Upper lobe of left lung (tissue), 6 donors: Measurements from ENCODE around the gene SCAMP5. TPM values are rescaled to one million over a fixed set of nuclear protein-coding genes. Genes with fewer than 3 reads are reported as not detected.

ENCODE experiments used
- ATAC-seq, 2 donors: fragments of 200-7000 bp; cut with Tn5 transposase; one replicate each; pipeline ENCODE4 v1.9.1; 2022; ENCODE audit warnings: mild to moderate bottlenecking in 2 of 2, moderate library complexity in 2 of 2; ENCODE audit not compliant: low FRiP score in 2 of 2
- DNase-seq, 2 donors: peaks; one replicate each; pipeline ENCODE4 v3.0.0-alpha.2; 2019 to 2020
- H3K27ac ChIP-seq, 4 donors: fragments of 200-600 bp; sonication (generic); one replicate each; pipeline ENCODE4 v1.5.1; 2016 to 2019
- H3K27me3 ChIP-seq, 4 donors: fragments of 200-600 bp; sonication (generic); one replicate each; pipeline ENCODE4 v1.5.1; 2017 to 2019
- H3K36me3 ChIP-seq, 4 donors: fragments of 200-600 bp; sonication (generic); one replicate each; pipeline ENCODE4 v1.5.1; 2016 to 2019
- H3K4me1 ChIP-seq, 4 donors: fragments of 200-600 bp; sonication (generic); one replicate each; pipeline ENCODE4 v1.5.1; 2018 to 2019
- H3K4me3 ChIP-seq, 4 donors: fragments of 200-600 bp; sonication (generic); one replicate each; pipeline ENCODE4 v1.5.1; 2017 to 2019; ENCODE audit warnings: mild to moderate bottlenecking in 2 of 4, moderate library complexity in 1 of 4
- H3K9me3 ChIP-seq, 4 donors: fragments of 200-600 bp; sonication (generic); one replicate each; pipeline ENCODE4 v1.5.1; 2018 to 2019
- EP300 ChIP-seq, 4 donors: sonication (generic); formaldehyde crosslinking; IDR thresholded peaks; one replicate each; pipeline ENCODE4 v1.5.1; 2017; ENCODE audit warnings: antibody characterized with exemption in 4 of 4, control low read depth in 2 of 4
- POLR2A ChIP-seq, 4 donors: fragments of 450-650 bp; IDR thresholded peaks; one replicate each; pipeline ENCODE4 v1.5.1; 2016 to 2017; ENCODE audit warnings: antibody characterized with exemption in 4 of 4, mild to moderate bottlenecking in 2 of 4
- POLR2AphosphoS5 ChIP-seq, 2 donors: sonication (generic); formaldehyde crosslinking; IDR thresholded peaks; one replicate each; pipeline ENCODE4 v1.5.1; 2017; ENCODE audit warnings: antibody characterized with exemption in 2 of 2
- WGBS, 2 donors: methylation state at CpG; one replicate each; pipeline ENCODE4 v1.1.5; 2017 to 2018; 5-methylcytosine and 5-hydroxymethylcytosine counted together
- total RNA-seq, 6 donors: library from RNA; depleted of rRNA in 4 of 6; stranded (reverse); fragments of >200 nt in 4 of 6; gene quantifications; one replicate each; pipeline versions ENCODE4 v1.1.0 to v1.2.1, GENCODE V29; 2016 to 2021
- TF ChIP-seq, protein P1 (sequence below), 6 experiments: fragments of 450-650 bp in 4 of 6; fragments of 200-600 bp in 2 of 6; sonication (generic) in 2 of 6; IDR thresholded peaks; one replicate each; pipeline ENCODE4 v1.5.1; 2016 to 2019; ENCODE audit warnings: antibody characterized with exemption in 6 of 6
- donor health status: DM: no; HTN: no; CAD: no; lungs with moderate emphysema.
- donor health status: DM: no; HTN: yes; CAD: no; lungs with severe emphysema.

SCAMP5 gene
- total RNA-seq, 6 donors from 2014 or later: 1.0 to 12.3 (median 3.0) TPM

DNA sequence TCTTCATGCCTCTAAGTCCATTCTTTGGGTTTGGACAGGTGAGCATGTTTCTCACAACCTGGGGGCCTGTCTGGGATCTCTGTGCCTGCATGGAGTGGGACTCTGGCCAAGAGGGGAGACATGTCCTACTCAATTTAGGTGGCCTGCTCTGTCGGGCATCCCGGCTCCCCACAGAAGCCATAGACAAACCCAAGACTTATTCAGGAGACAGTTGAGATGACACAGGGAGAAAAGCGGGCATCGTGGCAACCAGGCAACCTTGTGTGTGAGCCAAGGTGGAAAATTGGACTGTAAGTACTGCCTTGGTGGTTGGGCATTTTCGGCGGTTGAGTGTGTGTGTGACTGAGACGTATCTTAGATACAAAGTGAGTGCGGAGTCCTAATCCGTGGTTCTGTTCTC, 68.5 kb downstream of the SCAMP5 start:
- Histone ChIP-seq H3K27me3 (no peaks in the 10 kb centered on the region), H3K36me3 (no peaks in the 10 kb centered on the region), H3K27ac (no peak overlapping the region), H3K4me1 (peaks cover 7 to 18% (median 9%) of the 10 kb centered on the region in 4 donors), H3K4me3 (no peak overlapping the region), H3K9me3 (no peaks in the 10 kb centered on the region)
- TF ChIP-seq EP300 (IDR thresholded peaks at IDR 0.05): no peak
- TF ChIP-seq, protein P1, sequence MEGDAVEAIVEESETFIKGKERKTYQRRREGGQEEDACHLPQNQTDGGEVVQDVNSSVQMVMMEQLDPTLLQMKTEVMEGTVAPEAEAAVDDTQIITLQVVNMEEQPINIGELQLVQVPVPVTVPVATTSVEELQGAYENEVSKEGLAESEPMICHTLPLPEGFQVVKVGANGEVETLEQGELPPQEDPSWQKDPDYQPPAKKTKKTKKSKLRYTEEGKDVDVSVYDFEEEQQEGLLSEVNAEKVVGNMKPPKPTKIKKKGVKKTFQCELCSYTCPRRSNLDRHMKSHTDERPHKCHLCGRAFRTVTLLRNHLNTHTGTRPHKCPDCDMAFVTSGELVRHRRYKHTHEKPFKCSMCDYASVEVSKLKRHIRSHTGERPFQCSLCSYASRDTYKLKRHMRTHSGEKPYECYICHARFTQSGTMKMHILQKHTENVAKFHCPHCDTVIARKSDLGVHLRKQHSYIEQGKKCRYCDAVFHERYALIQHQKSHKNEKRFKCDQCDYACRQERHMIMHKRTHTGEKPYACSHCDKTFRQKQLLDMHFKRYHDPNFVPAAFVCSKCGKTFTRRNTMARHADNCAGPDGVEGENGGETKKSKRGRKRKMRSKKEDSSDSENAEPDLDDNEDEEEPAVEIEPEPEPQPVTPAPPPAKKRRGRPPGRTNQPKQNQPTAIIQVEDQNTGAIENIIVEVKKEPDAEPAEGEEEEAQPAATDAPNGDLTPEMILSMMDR (IDR thresholded peaks at IDR 0.05): no peak
- no peak for TF ChIP-seq POLR2A (IDR thresholded peaks at IDR 0.05)
- TF ChIP-seq POLR2AphosphoS5 (IDR thresholded peaks at IDR 0.05): no peak
- 91 to 95% methylated on average over 9 of the region's 9 CpGs for WGBS, 2 donors
- DNase-seq (peak in 1 of 2 donors; percentile 20), ATAC-seq (no peak)

DNA sequence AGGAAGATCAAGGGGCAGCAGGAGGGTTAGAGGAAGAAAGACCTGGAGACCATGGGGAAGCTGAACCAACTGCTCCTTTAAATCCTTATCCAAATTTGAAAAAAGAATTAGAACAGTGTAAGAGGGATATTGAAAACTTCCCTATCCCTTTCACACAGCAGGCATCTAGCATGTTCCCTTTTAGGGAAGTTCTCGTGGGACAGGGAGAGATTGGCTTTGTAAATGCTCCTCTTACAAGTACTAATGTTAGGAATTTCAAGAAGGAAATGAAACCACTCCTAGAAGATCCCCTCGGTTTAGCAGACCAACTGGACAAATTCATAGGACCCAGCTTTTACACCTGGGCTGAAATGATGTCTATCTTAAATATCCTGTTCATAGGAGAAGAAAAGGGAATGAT, 69.5 kb downstream of the SCAMP5 start:
- Histone ChIP-seq H3K9me3 (no peaks in the 10 kb centered on the region), H3K27ac (no peak overlapping the region), H3K4me3 (no peak overlapping the region), H3K4me1 (peaks cover 7 to 24% (median 9%) of the 10 kb centered on the region in 4 donors), H3K36me3 (no peaks in the 10 kb centered on the region), H3K27me3 (no peaks in the 10 kb centered on the region)
- no peak for TF ChIP-seq POLR2A (IDR thresholded peaks at IDR 0.05)
- TF ChIP-seq, protein P1 (IDR thresholded peaks at IDR 0.05): no peak
- no peak for TF ChIP-seq EP300 (IDR thresholded peaks at IDR 0.05)
- no peak for TF ChIP-seq POLR2AphosphoS5 (IDR thresholded peaks at IDR 0.05)
- ATAC-seq: no peak
- DNase-seq: peak in 1 of 2 donors; percentile 9
- 40 to 50% methylated on average over 2 of the region's 2 CpGs for WGBS, 2 donors

DNA sequence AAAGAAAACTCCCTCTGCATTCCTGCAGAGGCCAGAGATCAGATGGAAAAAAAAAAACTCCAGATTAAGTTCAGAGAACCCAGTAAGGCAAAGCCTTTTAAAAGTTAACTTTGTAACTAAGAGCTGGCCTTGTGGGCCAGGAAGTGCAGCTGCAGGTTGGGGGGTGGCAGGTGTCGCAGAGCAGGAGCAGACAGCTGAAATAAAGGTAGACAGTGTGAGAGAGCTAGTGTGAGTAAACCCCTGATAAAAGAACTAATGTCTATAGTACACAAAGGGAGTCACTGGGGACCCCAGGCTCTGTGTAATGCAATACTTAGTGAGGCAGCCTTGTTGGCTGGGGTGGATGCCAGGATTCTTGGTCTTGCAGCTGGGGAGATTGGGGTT, 70.1 kb downstream of the SCAMP5 start:
- 85 to 88% methylated on average over 1 of the region's 1 CpG for WGBS, 2 donors
- peak in 1 of 2 donors; percentile 48 for ATAC-seq

DNA sequence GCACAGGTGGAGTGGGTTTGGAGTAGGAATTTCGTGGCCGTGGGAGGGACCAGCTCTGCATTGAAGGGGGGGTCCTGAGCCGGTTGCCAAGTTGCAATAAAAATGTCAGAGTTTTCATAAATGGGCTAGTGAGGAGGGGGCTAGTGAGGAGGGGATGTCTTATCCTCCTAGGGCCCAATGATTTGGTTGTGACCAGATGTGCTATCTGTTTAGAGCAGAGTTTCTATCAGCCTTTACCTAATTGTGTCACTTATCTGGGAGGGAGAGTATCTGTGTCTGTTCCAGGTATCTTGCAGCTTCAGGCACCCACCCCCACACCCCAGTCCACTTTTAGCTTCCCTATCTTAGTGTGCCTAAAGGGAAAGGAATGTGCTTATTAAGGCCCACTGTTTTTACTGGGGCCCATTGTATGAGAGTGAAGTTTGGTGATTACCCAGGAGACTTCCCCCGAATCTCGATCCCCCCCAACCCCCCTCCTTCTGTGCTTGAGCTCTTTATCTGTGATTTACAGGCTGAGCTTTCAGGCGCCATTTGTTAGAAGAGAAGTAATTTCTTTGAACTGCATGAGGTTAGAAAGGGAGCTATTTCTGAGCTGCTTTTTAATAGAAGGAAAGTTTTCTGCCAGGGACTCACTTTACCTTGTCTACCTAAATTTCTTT, 70.6 kb downstream of the SCAMP5 start:
- TF ChIP-seq EP300 (IDR thresholded peaks at IDR 0.05) (no peak), POLR2A (IDR thresholded peaks at IDR 0.05) (no peak), POLR2AphosphoS5 (IDR thresholded peaks at IDR 0.05) (no peak)
- TF ChIP-seq, protein P1 (IDR thresholded peaks at IDR 0.05): no peak
- peak in 1 of 2 donors; percentile 2 for DNase-seq
- ATAC-seq: no peak

More for the DNA sequence above, 70.1 kb downstream of the SCAMP5 start:
- peak in 1 of 2 donors; percentile 19 for DNase-seq
- Histone ChIP-seq H3K36me3 (no peaks in the 10 kb centered on the region), H3K27ac (no peak overlapping the region), H3K4me1 (peaks cover 7 to 24% (median 9%) of the 10 kb centered on the region in 4 donors), H3K9me3 (no peaks in the 10 kb centered on the region), H3K4me3 (no peak overlapping the region), H3K27me3 (no peaks in the 10 kb centered on the region)
- TF ChIP-seq EP300 (IDR thresholded peaks at IDR 0.05) (no peak), POLR2A (IDR thresholded peaks at IDR 0.05) (no peak), POLR2AphosphoS5 (IDR thresholded peaks at IDR 0.05) (no peak)
- TF ChIP-seq, protein P1 (IDR thresholded peaks at IDR 0.05): no peak

More for the DNA sequence above, 70.6 kb downstream of the SCAMP5 start:
- Histone ChIP-seq H3K4me1 (peaks cover 7 to 24% (median 9%) of the 10 kb centered on the region in 4 donors), H3K4me3 (no peak overlapping the region), H3K9me3 (no peaks in the 10 kb centered on the region), H3K27ac (no peak overlapping the region), H3K27me3 (no peaks in the 10 kb centered on the region), H3K36me3 (no peaks in the 10 kb centered on the region)
- WGBS, 2 donors: 70 to 73% methylated on average over 6 of the region's 6 CpGs
